Keratinocyte (primary cell): ENCODE data around the gene CD59. TPM values are rescaled to one million over a fixed set of nuclear protein-coding genes. Genes with fewer than 3 reads are reported as not detected.

Experiments used
- DNase-seq: peaks from one replicate; pipeline ENCODE4 v3.0.0-alpha.2; 2011; ENCODE audit warnings: low read depth, missing footprints, low spot score
- FAIRE-seq: peaks from 2 replicates; lab custom pipeline; 2011; peaks lifted over from hg19 to GRCh38; lab: Jason Lieb, UNC
- H2AFZ ChIP-seq: 2 replicates; pipeline ENCODE4 v1.6.0; 2012; ENCODE audit warnings: low read length, control low read depth, inconsistent platforms; ENCODE audit not compliant: control insufficient read depth
- H3K27ac ChIP-seq: 2 replicates; pipeline ENCODE4 v1.5.1; 2011; ENCODE audit warnings: low read length; ENCODE audit not compliant: control insufficient read depth, insufficient read depth
- H3K27me3 ChIP-seq: 3 replicates; pipeline ENCODE4 v1.6.0; 2011; ENCODE audit warnings: low read length; ENCODE audit not compliant: control insufficient read depth, insufficient read depth; ENCODE audit errors: extremely low read depth
- H3K36me3 ChIP-seq, 2 experiments: 2 replicates in 1 of 2; 3 replicates in 1 of 2; pipeline ENCODE4 v1.5.1; 2011; ENCODE audit warnings: low read length in 2 of 2, mild to moderate bottlenecking in 1 of 2; ENCODE audit not compliant: control insufficient read depth in 2 of 2, insufficient read depth in 2 of 2; ENCODE audit errors: extremely low read depth in 1 of 2
- H3K4me1 ChIP-seq: 3 replicates; pipeline ENCODE4 v1.5.1; 2011; ENCODE audit warnings: low read length; ENCODE audit not compliant: control insufficient read depth, insufficient read depth; ENCODE audit errors: extremely low read depth
- H3K4me2 ChIP-seq: 3 replicates; pipeline ENCODE4 v1.6.0; 2011; ENCODE audit warnings: low read depth, low read length; ENCODE audit not compliant: control insufficient read depth, insufficient read depth; ENCODE audit errors: extremely low read depth
- H3K4me3 ChIP-seq, 3 experiments: fragments of 200-600 bp in 1 of 3; sonication (generic) in 1 of 3; 2 replicates in 2 of 3; 3 replicates in 1 of 3; pipeline ENCODE4 v1.5.1; 2011 to 2016; ENCODE audit warnings: low read length in 3 of 3, mild to moderate bottlenecking in 3 of 3, control low read depth in 2 of 3, inconsistent platforms in 1 of 3, low read depth in 1 of 3, mixed read lengths in 1 of 3, mixed run types in 1 of 3, moderate library complexity in 1 of 3; ENCODE audit not compliant: control insufficient read depth in 2 of 3, insufficient read depth in 2 of 3; ENCODE audit errors: extremely low read depth in 1 of 3
- H3K79me2 ChIP-seq: 2 replicates; pipeline ENCODE4 v1.6.0; 2012; ENCODE audit warnings: low read length; ENCODE audit not compliant: control insufficient read depth, insufficient read depth
- H3K9ac ChIP-seq: 3 replicates; pipeline ENCODE4 v1.6.0; 2011; ENCODE audit warnings: low read length; ENCODE audit not compliant: control insufficient read depth, insufficient read depth; ENCODE audit errors: extremely low read depth
- H3K9me1 ChIP-seq: 3 replicates; pipeline ENCODE4 v1.6.0; 2011; ENCODE audit warnings: low read length; ENCODE audit not compliant: control insufficient read depth, insufficient read depth; ENCODE audit errors: extremely low read depth
- H3K9me3 ChIP-seq: 2 replicates; pipeline ENCODE4 v1.5.1; 2012; ENCODE audit warnings: low read depth, low read length; ENCODE audit not compliant: control insufficient read depth
- H4K20me1 ChIP-seq: 3 replicates; pipeline ENCODE4 v1.6.0; 2011; ENCODE audit warnings: low read length; ENCODE audit not compliant: control insufficient read depth, insufficient read depth; ENCODE audit errors: extremely low read depth
- CTCF ChIP-seq, 3 experiments: IDR thresholded peaks in 1 of 3; conservative IDR thresholded peaks in 1 of 3; optimal IDR thresholded peaks in 1 of 3; 2 replicates in 2 of 3; 3 replicates in 1 of 3; pipeline versions ENCODE3 to v1.5.1; 2011; ENCODE audit warnings: low read length in 3 of 3, mild to moderate bottlenecking in 3 of 3, moderate library complexity in 2 of 3, control low read depth in 1 of 3, inconsistent platforms in 1 of 3; ENCODE audit not compliant: insufficient read depth in 2 of 3; ENCODE audit errors: extremely low read depth in 1 of 3
- EZH2 ChIP-seq: IDR thresholded peaks from one replicate; pipeline ENCODE4 v1.6.1; 2012; ENCODE audit warnings: inconsistent platforms, mild to moderate bottlenecking, low read length, moderate library complexity
- dilution Hi-C: fragments of 300-500 bp; cut with MboI; formaldehyde crosslinking; loops from one replicate; pipeline ENCODE4 v1.7.0; 2020; ENCODE audit warnings: low sequenced_read_pairs; ENCODE audit not compliant: extremely low pct_ligation_motif_present
- polyA plus RNA-seq, 5 experiments: library from polyadenylated mRNA; depleted of rRNA in 3 of 5; stranded (reverse) in 3 of 5; stranded (forward) in 1 of 5; unstranded in 1 of 5; fragments of >200 nt; gene quantifications; 1 replicate in 1 of 5; 2 replicates in 3 of 5; 3 replicates in 1 of 5; pipeline versions ENCODE4 v1.2.1 to v1.2.3, GENCODE V29; 2011 to 2012; ENCODE audit warnings: missing spikeins in 2 of 5, low read depth in 1 of 5, low replicate concordance in 1 of 5

CD59 gene
- polyA plus RNA-seq, 1 donor (not counting 4 experiments of a cell fraction or from before 2014, with no cell fraction given), result 1,349 TPM

- no peak overlapping the region for H3K27ac ChIP-seq
- no peak for FAIRE-seq
- dilution Hi-C loops, result no loop called here
Measured at GRCh38 chr11:33674035-33674814, 62.0 kb downstream of the CD59 start.

GRCh38 chr11:33672273-33672672, 64.0 kb downstream of the CD59 start:
- Histone ChIP-seq H3K4me3 (no peak overlapping the region), H3K27me3 (no peaks in the 10 kb centered on the region), H3K4me2 (no peak overlapping the region), H3K9ac (no peak overlapping the region), H2AFZ (no peak overlapping the region), H3K9me1 (no peaks in the 10 kb centered on the region), H4K20me1 (no peaks in the 10 kb centered on the region), H3K4me1 (peaks cover 34% of the 10 kb centered on the region), H3K9me3 (no peaks in the 10 kb centered on the region), H3K27ac (no peak overlapping the region), H3K36me3 (no peaks in the 10 kb centered on the region), H3K79me2 (no peaks in the 10 kb centered on the region)
- dilution Hi-C loops, result no loop called here
- TF ChIP-seq EZH2 (no peak), CTCF (optimal IDR thresholded peaks at IDR 0.05 in 1 of 3, IDR thresholded peaks at IDR 0.05 in 1 of 3, conservative IDR thresholded peaks at IDR 0.05 in 1 of 3; ENCODE audit: extremely low read depth in 1 of 3, insufficient read depth in 2 of 3, low read length in 3 of 3) (no peak)
- FAIRE-seq, result no peak
- no peak for DNase-seq

More at GRCh38 chr11:33674035-33674814, 62.0 kb downstream of the CD59 start:
- Histone ChIP-seq H4K20me1 (no peaks in the 10 kb centered on the region), H3K9me1 (no peaks in the 10 kb centered on the region), H3K36me3 (no peaks in the 10 kb centered on the region), H3K9ac (no peak overlapping the region), H2AFZ (no peak overlapping the region), H3K4me3 (no peak overlapping the region), H3K27me3 (no peaks in the 10 kb centered on the region), H3K79me2 (no peaks in the 10 kb centered on the region), H3K4me2 (no peak overlapping the region), H3K9me3 (no peaks in the 10 kb centered on the region), H3K4me1 (peaks cover 21% of the 10 kb centered on the region)
- no peak for TF ChIP-seq CTCF (optimal IDR thresholded peaks at IDR 0.05 in 1 of 3, IDR thresholded peaks at IDR 0.05 in 1 of 3, conservative IDR thresholded peaks at IDR 0.05 in 1 of 3; ENCODE audit: extremely low read depth in 1 of 3, insufficient read depth in 2 of 3, low read length in 3 of 3)
- TF ChIP-seq EZH2, result no peak
- DNase-seq, result no peak
